Dedifferentiated amniotic fluid mesenchymal stem cell (primary cell): ENCODE results near the gene NLGN1.
"Not testable (repeated sequence)": the region's sequence is repeated elsewhere in the genome, so short reads cannot be mapped to it uniquely, and the experiment has no call there.

ENCODE experiments used
- DNase-seq: peaks from one replicate; pipeline ENCODE4 v3.0.0-alpha.2; 2016; ENCODE audit errors: extremely low spot score

NLGN1 gene

GRCh38 chr3:174158674-174159073 lies 761.1 kb downstream of the NLGN1 start:
- DNase-seq = no peak

GRCh38 chr3:174159604-174160003 lies 762.1 kb downstream of the NLGN1 start:
- no peak for DNase-seq

- no peak for DNase-seq
Measured at GRCh38 chr3:174162550-174162949, 765.0 kb downstream of the NLGN1 start.

- DNase-seq = no peak
Measured at GRCh38 chr3:174168026-174168425, 770.5 kb downstream of the NLGN1 start.

- DNase-seq = no peak
Measured at GRCh38 chr3:174168538-174169254, 771.2 kb downstream of the NLGN1 start.

GRCh38 chr3:174169736-174170135 lies 772.2 kb downstream of the NLGN1 start:
- DNase-seq = no peak

- no peak for DNase-seq
Measured at GRCh38 chr3:174170248-174170647, 772.7 kb downstream of the NLGN1 start.

GRCh38 chr3:174186377-174186989 lies 788.9 kb downstream of the NLGN1 start:
- DNase-seq = no peak

GRCh38 chr3:174191380-174191779 lies 793.8 kb downstream of the NLGN1 start:
- DNase-seq = no peak

GRCh38 chr3:174191895-174192294 lies 794.4 kb downstream of the NLGN1 start:
- DNase-seq = no peak

GRCh38 chr3:174192471-174192870 lies 794.9 kb downstream of the NLGN1 start:
- no peak for DNase-seq

- no peak for DNase-seq
Measured at GRCh38 chr3:174193604-174194003, 796.1 kb downstream of the NLGN1 start.

GRCh38 chr3:174197416-174197815 lies 799.9 kb downstream of the NLGN1 start:
- DNase-seq = no peak

GRCh38 chr3:174198199-174198598 lies 800.7 kb downstream of the NLGN1 start:
- no peak for DNase-seq

- DNase-seq = no peak
Measured at GRCh38 chr3:174199696-174200095, 802.2 kb downstream of the NLGN1 start.

GRCh38 chr3:174202116-174202515 lies 804.6 kb downstream of the NLGN1 start:
- no peak for DNase-seq

GRCh38 chr3:174202561-174202960 lies 805.0 kb downstream of the NLGN1 start:
- DNase-seq = no peak

- DNase-seq = no peak
Measured at GRCh38 chr3:174204765-174205164, 807.2 kb downstream of the NLGN1 start.

GRCh38 chr3:174206607-174207192 lies 809.2 kb downstream of the NLGN1 start:
- no peak for DNase-seq

GRCh38 chr3:174208161-174208560 lies 810.6 kb downstream of the NLGN1 start:
- DNase-seq = no peak

- DNase-seq = not testable (repeated sequence)
Measured at GRCh38 chr3:174211896-174212295, 814.4 kb downstream of the NLGN1 start.

- DNase-seq = no peak
Measured at GRCh38 chr3:174215456-174215855, 817.9 kb downstream of the NLGN1 start.

GRCh38 chr3:174216019-174216418 lies 818.5 kb downstream of the NLGN1 start:
- DNase-seq = no peak
